ENCODE measurements around the gene PLXNA4. TPM values are rescaled to one million over a fixed set of nuclear protein-coding genes. Genes with fewer than 3 reads are reported as not detected.

PLXNA4 gene
- total RNA-seq, 1 experiment from 2014 or later: 1.0 TPM

GRCh38 chr7:132480534-132480933 is 95.7 kb downstream of the PLXNA4 start:
- H3F3A ChIP-seq (ENCODE audit: insufficient read depth, low read depth): no peaks in the 10 kb centered on the region
- H3K9me2 ChIP-seq (ENCODE audit: insufficient read depth): no peaks in the 10 kb centered on the region
- H3K36me3 ChIP-seq (ENCODE audit: low read depth): no peaks in the 10 kb centered on the region
- TF ChIP-seq CTCF (conservative IDR thresholded peaks at IDR 0.05) (no peak), EZH2 (IDR thresholded peaks at IDR 0.05; ENCODE audit: low read depth) (no peak)
- POLR2A ChIA-PET (ENCODE audit: unreplicated experiment): no interaction called here
- H3K4me2 ChIP-seq: no peak overlapping the region
- DNase-seq: no peak
- no peak overlapping the region for H2AFZ ChIP-seq
- CTCF ChIA-PET: no interaction called here
- no peaks in the 10 kb centered on the region for H3K4me1 ChIP-seq (replicated peaks; ENCODE audit: insufficient read depth)
- H3K4me3 ChIP-seq: no peak overlapping the region
- no peak overlapping the region for H3K27ac ChIP-seq
- H4K20me1 ChIP-seq (ENCODE audit: insufficient read depth): no peaks in the 10 kb centered on the region
- intact Hi-C loops (cut with micrococcal nuclease; ENCODE audit: unreplicated experiment): no loop called here
- no TSS peak for BruUV-seq (replicated peaks)
- no peaks in the 10 kb centered on the region for H3K9me3 ChIP-seq (ENCODE audit: insufficient read depth, low read depth)
- H3K79me2 ChIP-seq (ENCODE audit: low read depth): no peaks in the 10 kb centered on the region
- peaks cover 100% of the 10 kb centered on the region for H3K27me3 ChIP-seq (ENCODE audit: insufficient read depth, low read depth)

DNA sequence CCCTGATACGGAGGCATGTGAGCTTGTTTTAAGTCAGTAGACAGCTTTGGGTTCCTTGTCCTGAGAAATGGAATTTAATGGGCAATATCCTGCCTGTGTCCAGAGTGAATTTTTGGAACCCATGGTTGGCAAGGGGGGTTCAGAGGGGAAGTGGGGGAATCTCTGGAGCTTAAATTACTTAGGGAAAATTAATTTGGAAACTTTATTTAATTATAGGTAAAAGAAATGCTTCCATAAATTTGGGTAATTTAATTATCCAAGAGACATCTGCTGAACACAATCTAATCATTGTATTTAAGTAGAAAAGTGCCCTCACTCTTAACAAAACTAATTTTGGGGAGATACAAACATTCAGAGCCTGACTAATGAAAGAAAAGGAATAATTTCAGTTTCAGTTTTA is 99.7 kb downstream of the PLXNA4 start:
- H3K9me2 ChIP-seq (ENCODE audit: insufficient read depth): no peaks in the 10 kb centered on the region
- no peak overlapping the region for H2AFZ ChIP-seq
- H3K9me3 ChIP-seq (ENCODE audit: insufficient read depth, low read depth): no peaks in the 10 kb centered on the region
- no TSS peak for BruUV-seq (replicated peaks)
- no peak overlapping the region for H3K4me2 ChIP-seq
- no peaks in the 10 kb centered on the region for H3K79me2 ChIP-seq (ENCODE audit: low read depth)
- peaks cover 100% of the 10 kb centered on the region for H3K27me3 ChIP-seq (ENCODE audit: insufficient read depth, low read depth)
- H4K20me1 ChIP-seq (ENCODE audit: insufficient read depth): no peaks in the 10 kb centered on the region
- no peak overlapping the region for H3K27ac ChIP-seq
- H3K4me3 ChIP-seq: no peak overlapping the region
- ChIA-PET POLR2A (ENCODE audit: unreplicated experiment) (no interaction called here), CTCF (no interaction called here)
- intact Hi-C loops (cut with micrococcal nuclease; ENCODE audit: unreplicated experiment): no loop called here
- TF ChIP-seq EZH2 (IDR thresholded peaks at IDR 0.05; ENCODE audit: low read depth) (no peak), CTCF (conservative IDR thresholded peaks at IDR 0.05) (no peak)
- no peaks in the 10 kb centered on the region for H3K36me3 ChIP-seq (ENCODE audit: low read depth)
- DNase-seq: no peak
- H3F3A ChIP-seq (ENCODE audit: insufficient read depth, low read depth): no peaks in the 10 kb centered on the region
- no peaks in the 10 kb centered on the region for H3K4me1 ChIP-seq (replicated peaks; ENCODE audit: insufficient read depth)

- H3K9me2 ChIP-seq (ENCODE audit: insufficient read depth): no peaks in the 10 kb centered on the region
- intact Hi-C loops (cut with micrococcal nuclease; ENCODE audit: unreplicated experiment): no loop called here
- H3K9me3 ChIP-seq (ENCODE audit: insufficient read depth, low read depth): no peaks in the 10 kb centered on the region
- DNase-seq: no peak
- no peaks in the 10 kb centered on the region for H3K4me1 ChIP-seq (replicated peaks; ENCODE audit: insufficient read depth)
- peaks cover 98% of the 10 kb centered on the region for H3K27me3 ChIP-seq (ENCODE audit: insufficient read depth, low read depth)
- no peak overlapping the region for H3K4me2 ChIP-seq
- ChIA-PET POLR2A (ENCODE audit: unreplicated experiment) (no interaction called here), CTCF (no interaction called here)
- H3F3A ChIP-seq (ENCODE audit: insufficient read depth, low read depth): no peaks in the 10 kb centered on the region
- TF ChIP-seq EZH2 (IDR thresholded peaks at IDR 0.05; ENCODE audit: low read depth) (no peak), CTCF (conservative IDR thresholded peaks at IDR 0.05) (no peak)
- no peaks in the 10 kb centered on the region for H3K36me3 ChIP-seq (ENCODE audit: low read depth)
- no TSS peak for BruUV-seq (replicated peaks)
- H3K27ac ChIP-seq: no peak overlapping the region
- H3K79me2 ChIP-seq (ENCODE audit: low read depth): no peaks in the 10 kb centered on the region
- H4K20me1 ChIP-seq (ENCODE audit: insufficient read depth): no peaks in the 10 kb centered on the region
- no peak overlapping the region for H3K4me3 ChIP-seq
- no peak overlapping the region for H2AFZ ChIP-seq
Observed at GRCh38 chr7:132475669-132476116, 100.6 kb downstream of the PLXNA4 start.

Data from PC-9 (cell line).